Adipocyte (in vitro differentiated cells): ENCODE results near the gene IGFN1.
A peak's percentile ranks its signal among the peaks of the same experiment; 100 is the strongest.
"Not testable (repeated sequence)": the region's sequence is repeated elsewhere in the genome, so short reads cannot be mapped to it uniquely, and the experiment has no call there.

ENCODE experiments used
- DNase-seq: peaks from one replicate; pipeline ENCODE4 v3.0.0-alpha.2; 2015; ENCODE audit warnings: low read depth
- H3K27me3 ChIP-seq: replicated peaks from 2 replicates; pipeline ENCODE4 v1.7.0; 2013; ENCODE audit warnings: mild to moderate bottlenecking, low read length, moderate library complexity; ENCODE audit not compliant: control insufficient read depth, insufficient read depth
- H3K36me3 ChIP-seq: 2 replicates; pipeline ENCODE4 v1.7.0; 2013; ENCODE audit warnings: low read length, mild to moderate bottlenecking, moderate library complexity; ENCODE audit not compliant: control insufficient read depth, insufficient read depth, severe bottlenecking
- H3K4me1 ChIP-seq: 2 replicates; pipeline ENCODE4 v1.7.0; 2013; ENCODE audit warnings: mild to moderate bottlenecking, low read length, moderate library complexity; ENCODE audit not compliant: control insufficient read depth, insufficient read depth
- H3K4me3 ChIP-seq: 2 replicates; pipeline ENCODE4 v1.7.0; 2013; ENCODE audit warnings: mild to moderate bottlenecking, low read length, moderate library complexity
- H3K9ac ChIP-seq: 2 replicates; pipeline ENCODE4 v1.7.0; 2013; ENCODE audit warnings: mild to moderate bottlenecking, low read length, moderate library complexity
- H3K9me3 ChIP-seq: 2 replicates; pipeline ENCODE4 v1.7.0; 2013; ENCODE audit warnings: mild to moderate bottlenecking, low read length, moderate library complexity; ENCODE audit not compliant: control insufficient read depth

Gene IGFN1

GRCh38 chr1:201229771-201230635 lies 39.4 kb downstream of the IGFN1 start:
- peaks cover 17% of the 10 kb centered on the region for H3K4me1 ChIP-seq
- H3K9me3 ChIP-seq = no peaks in the 10 kb centered on the region
- H3K27me3 ChIP-seq = no peaks in the 10 kb centered on the region
- no peak overlapping the region for H3K4me3 ChIP-seq
- H3K36me3 ChIP-seq = no peaks in the 10 kb centered on the region
- peak; percentile 17 for DNase-seq
- no peak overlapping the region for H3K9ac ChIP-seq

DNA sequence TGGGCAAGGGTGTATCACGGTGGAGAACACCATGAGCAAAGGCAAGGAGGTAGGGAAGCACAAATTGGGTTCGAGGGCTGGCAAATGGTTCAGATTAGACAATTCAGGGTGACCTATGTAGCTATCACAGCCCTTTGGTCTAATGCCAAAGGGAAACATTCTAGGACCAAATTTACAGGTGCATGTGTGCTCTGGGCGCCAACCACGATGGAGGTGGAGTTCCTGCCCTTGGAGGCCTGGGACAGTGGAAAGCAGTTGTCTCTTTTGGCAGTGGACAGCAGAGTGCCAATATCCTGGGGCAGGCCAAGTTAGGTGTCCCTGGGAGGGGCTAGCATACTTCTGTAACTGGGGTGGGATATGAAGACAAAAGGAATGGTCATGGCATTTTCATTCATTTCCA lies 40.1 kb downstream of the IGFN1 start:
- no peaks in the 10 kb centered on the region for H3K27me3 ChIP-seq
- DNase-seq = no peak
- no peaks in the 10 kb centered on the region for H3K9me3 ChIP-seq

DNA sequence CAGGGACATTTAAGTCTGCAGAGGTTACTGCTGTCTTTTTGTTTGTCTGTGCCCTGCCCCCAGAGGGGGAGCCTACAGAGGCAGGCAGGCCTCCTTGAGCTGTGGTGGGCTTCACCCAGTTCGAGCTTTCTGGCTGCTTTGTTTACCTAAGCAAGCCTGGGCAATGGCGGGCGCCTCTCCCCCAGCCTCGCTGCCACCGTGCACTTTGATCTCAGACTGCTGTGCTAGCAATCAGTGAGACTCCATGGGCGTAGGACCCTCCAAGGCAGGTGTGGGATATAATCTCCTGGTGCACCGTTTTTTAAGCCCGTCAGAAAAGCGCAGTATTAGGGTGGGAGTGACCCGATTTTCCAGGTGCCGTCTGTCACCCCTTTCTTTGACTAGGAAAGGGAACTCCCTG lies 49.0 kb downstream of the IGFN1 start:
- not testable (repeated sequence) for H3K4me3 ChIP-seq, H3K9ac ChIP-seq, H3K36me3 ChIP-seq, H3K9me3 ChIP-seq, H3K4me1 ChIP-seq, DNase-seq
- peaks cover 29% of the 10 kb centered on the region for H3K27me3 ChIP-seq

More for the DNA sequence above, 40.1 kb downstream of the IGFN1 start:
- H3K4me3 ChIP-seq = no peak overlapping the region
- H3K36me3 ChIP-seq = no peaks in the 10 kb centered on the region
- H3K4me1 ChIP-seq = peaks cover 17% of the 10 kb centered on the region
- H3K9ac ChIP-seq = no peak overlapping the region

GRCh38 chr1:201240171-201240570 lies 49.5 kb downstream of the IGFN1 start:
- no peak overlapping the region for H3K9ac ChIP-seq
- H3K4me1 ChIP-seq = no peaks in the 10 kb centered on the region
- DNase-seq = no peak
- no peak overlapping the region for H3K4me3 ChIP-seq
- peaks cover 9% of the 10 kb centered on the region for H3K9me3 ChIP-seq
- peaks cover 34% of the 10 kb centered on the region for H3K27me3 ChIP-seq
- no peaks in the 10 kb centered on the region for H3K36me3 ChIP-seq

DNA sequence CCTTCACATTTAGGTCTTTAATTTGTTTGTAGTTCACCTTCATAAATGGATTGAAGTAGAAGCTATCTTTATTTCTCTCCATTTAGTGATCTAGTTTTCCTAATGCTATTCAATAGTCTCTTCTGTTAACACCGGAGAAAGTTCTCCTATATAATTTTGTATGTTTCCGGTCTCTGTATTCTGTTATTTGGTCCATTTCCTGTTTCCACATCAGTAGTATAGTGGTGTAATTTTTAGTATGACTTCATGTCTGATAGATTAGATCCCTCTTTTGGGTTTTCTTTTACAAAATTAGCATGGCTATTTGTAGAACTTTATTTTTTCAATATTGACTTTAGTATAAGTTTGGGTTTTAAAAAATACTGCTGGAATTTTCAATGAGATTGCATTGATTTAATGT lies 51.1 kb downstream of the IGFN1 start:
- Histone ChIP-seq H3K4me1 (no peaks in the 10 kb centered on the region), H3K36me3 (no peaks in the 10 kb centered on the region), H3K9me3 (peaks cover 9% of the 10 kb centered on the region), H3K27me3 (peaks cover 40% of the 10 kb centered on the region), H3K4me3 (no peak overlapping the region), H3K9ac (no peak overlapping the region)
- DNase-seq = no peak

GRCh38 chr1:201245082-201245481 lies 54.5 kb downstream of the IGFN1 start:
- Histone ChIP-seq H3K4me3 (no peak overlapping the region), H3K27me3 (peaks cover 40% of the 10 kb centered on the region), H3K9me3 (peaks cover 6% of the 10 kb centered on the region), H3K36me3 (no peaks in the 10 kb centered on the region), H3K4me1 (no peaks in the 10 kb centered on the region), H3K9ac (no peak overlapping the region)
- DNase-seq = no peak

DNA sequence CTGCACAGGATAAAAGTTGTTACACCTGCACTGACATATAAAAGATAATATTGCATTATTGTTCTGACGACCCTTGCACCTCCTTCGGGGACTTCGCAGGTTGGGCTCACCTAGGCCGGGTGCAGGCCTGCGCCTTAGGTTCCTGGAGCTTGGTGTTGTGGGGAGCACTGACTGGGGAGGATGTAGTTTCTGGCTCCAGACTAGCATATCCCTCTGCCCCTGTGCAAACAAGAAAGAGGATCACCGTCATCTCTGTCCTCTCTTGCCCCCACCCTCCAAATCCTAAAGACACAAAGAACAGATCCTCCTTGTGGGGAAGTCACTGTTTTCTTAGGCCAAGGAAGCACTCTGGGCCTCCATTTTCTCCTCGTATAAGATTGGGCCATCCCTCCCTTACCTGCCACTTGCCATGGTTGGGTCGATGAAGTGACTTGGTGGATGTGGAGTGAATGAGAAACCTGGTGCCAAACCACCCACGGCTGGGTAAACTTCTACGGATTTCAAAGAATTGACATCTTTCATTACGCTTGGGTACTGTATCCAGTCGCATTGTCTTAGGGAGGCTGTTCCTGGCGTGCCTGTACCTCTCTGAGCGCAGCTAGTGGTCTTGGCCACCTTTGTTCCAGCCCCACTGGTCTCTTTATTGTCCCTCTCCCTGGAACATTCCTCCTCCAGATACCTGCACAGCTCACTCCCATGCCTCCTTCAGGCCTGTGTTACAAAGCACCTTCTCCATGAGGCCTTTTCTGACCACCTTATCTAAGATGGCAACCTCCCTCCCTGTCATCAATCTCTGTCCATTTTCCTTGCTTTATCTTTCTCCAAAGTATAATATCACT lies 58.3 kb downstream of the IGFN1 start:
- no peak for DNase-seq
- Histone ChIP-seq H3K27me3 (peaks cover 33% of the 10 kb centered on the region), H3K9ac (no peak overlapping the region), H3K4me1 (no peaks in the 10 kb centered on the region), H3K9me3 (peaks cover 6% of the 10 kb centered on the region), H3K36me3 (no peaks in the 10 kb centered on the region), H3K4me3 (no peak overlapping the region)

DNA sequence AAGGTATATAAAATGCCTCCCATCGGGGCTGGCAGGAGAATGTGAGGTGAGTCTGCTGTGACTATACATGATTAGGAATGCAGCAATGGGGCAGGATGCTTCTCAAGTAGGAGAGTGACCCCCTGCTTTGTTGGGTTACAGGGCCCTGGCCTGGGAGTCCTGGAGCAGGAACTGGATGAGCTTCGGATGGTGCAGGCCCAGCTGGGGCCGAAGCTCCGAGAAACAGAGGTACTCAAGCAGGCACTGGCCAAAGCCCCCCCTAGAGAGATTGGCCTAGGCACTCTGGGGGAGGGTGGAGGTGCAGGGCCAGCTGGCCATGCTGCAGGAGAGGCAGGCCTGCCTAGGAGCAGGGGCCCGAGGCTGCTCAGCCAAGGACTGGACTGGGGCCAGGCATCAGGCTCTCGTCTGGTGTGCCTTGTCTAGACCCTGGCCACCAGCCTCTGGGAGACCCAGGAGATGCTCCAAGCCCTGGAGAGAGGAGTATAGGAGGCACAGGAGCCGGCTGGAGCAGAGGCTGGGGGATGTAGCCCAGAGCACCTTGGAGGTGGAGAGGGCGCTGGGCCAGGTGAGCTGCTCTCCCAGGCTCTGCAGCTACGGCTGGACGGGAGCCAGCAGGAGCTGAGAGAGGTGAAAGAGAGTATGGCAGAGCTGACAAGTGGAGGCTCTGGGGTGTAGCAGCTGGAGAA lies 59.8 kb downstream of the IGFN1 start:
- no peak for DNase-seq
- H3K9ac ChIP-seq = no peak overlapping the region
- no peak overlapping the region for H3K4me3 ChIP-seq
- H3K27me3 ChIP-seq = peaks cover 23% of the 10 kb centered on the region
- no peaks in the 10 kb centered on the region for H3K36me3 ChIP-seq
- H3K9me3 ChIP-seq = no peaks in the 10 kb centered on the region
- no peaks in the 10 kb centered on the region for H3K4me1 ChIP-seq

DNA sequence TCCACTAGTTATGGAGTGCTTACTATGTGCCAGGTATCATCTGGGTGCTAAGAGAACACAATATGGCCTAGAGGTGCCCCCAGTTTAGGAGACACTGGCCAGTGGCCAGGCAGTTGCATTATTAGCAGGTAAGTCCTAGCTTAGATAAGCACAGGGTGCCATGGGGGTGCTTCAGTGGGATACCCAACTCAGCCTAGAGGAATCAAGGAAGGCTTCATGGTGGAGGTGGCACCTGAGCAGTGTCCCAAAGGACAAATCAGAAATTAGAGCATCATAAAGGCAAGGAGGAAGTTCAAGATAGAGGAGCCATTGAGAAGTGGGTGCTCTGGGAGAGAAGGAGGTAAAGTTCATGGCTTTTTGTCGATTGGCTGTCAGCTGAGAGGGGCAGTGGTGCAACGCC lies 60.8 kb downstream of the IGFN1 start:
- peaks cover 23% of the 10 kb centered on the region for H3K27me3 ChIP-seq
- no peaks in the 10 kb centered on the region for H3K36me3 ChIP-seq
- H3K9me3 ChIP-seq = no peaks in the 10 kb centered on the region
- DNase-seq = no peak
- no peak overlapping the region for H3K9ac ChIP-seq
- no peak overlapping the region for H3K4me3 ChIP-seq
- H3K4me1 ChIP-seq = no peaks in the 10 kb centered on the region

- Histone ChIP-seq H3K4me3 (no peak overlapping the region), H3K4me1 (no peaks in the 10 kb centered on the region)
- no peak for DNase-seq
These were observed 61.3 kb downstream of the IGFN1 start for GRCh38 chr1:201251851-201252430.

GRCh38 chr1:201252944-201253371 lies 62.3 kb downstream of the IGFN1 start:
- Histone ChIP-seq H3K9ac (no peak overlapping the region), H3K4me3 (no peak overlapping the region), H3K9me3 (no peaks in the 10 kb centered on the region), H3K27me3 (peaks cover 23% of the 10 kb centered on the region), H3K36me3 (no peaks in the 10 kb centered on the region), H3K4me1 (no peaks in the 10 kb centered on the region)
- no peak for DNase-seq

More at GRCh38 chr1:201251851-201252430, 61.3 kb downstream of the IGFN1 start:
- Histone ChIP-seq H3K27me3 (peaks cover 23% of the 10 kb centered on the region), H3K36me3 (no peaks in the 10 kb centered on the region), H3K9ac (no peak overlapping the region), H3K9me3 (no peaks in the 10 kb centered on the region)
